ENCODE data around the gene CNGB1.

DNA sequence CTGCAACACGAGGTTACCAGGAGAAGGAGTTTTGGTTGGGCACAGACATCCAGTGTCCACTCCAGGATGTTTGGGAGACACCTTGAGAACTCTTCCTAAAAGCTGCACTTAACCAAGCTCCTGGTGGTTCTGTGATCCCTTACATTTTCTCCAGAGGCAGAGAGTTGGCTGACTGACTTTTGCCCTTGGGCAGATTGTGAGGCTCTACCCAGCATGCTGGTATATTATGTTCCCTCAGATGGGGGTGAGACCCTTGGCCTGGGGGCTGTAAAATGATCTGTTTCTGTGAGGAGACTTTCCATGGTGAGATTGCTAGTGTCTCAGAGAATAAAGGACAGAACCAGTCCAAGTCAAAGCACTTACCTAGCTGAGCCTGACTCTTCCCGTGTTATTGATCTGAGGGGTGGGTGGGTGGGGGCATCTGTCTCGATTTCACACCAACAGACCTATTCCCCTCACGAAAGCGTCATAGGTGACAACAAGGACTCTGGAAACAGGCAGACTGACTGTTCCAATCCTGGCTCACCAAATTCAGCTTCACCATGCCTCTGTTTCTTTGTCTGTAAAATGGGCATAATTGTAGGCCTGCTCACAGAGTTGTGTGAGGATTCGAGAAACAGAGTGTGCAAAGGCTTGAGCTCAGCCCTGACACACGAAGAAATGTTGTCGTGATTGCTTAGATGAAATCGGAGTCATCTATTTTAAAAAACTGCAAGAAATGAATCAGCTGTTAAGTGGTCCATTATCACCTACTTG lies 42.5 kb upstream of the CNGB1 start:
- TF ChIP-seq POLR2A (IDR thresholded peaks at IDR 0.05) = no peak
- TF ChIP-seq, protein P1, sequence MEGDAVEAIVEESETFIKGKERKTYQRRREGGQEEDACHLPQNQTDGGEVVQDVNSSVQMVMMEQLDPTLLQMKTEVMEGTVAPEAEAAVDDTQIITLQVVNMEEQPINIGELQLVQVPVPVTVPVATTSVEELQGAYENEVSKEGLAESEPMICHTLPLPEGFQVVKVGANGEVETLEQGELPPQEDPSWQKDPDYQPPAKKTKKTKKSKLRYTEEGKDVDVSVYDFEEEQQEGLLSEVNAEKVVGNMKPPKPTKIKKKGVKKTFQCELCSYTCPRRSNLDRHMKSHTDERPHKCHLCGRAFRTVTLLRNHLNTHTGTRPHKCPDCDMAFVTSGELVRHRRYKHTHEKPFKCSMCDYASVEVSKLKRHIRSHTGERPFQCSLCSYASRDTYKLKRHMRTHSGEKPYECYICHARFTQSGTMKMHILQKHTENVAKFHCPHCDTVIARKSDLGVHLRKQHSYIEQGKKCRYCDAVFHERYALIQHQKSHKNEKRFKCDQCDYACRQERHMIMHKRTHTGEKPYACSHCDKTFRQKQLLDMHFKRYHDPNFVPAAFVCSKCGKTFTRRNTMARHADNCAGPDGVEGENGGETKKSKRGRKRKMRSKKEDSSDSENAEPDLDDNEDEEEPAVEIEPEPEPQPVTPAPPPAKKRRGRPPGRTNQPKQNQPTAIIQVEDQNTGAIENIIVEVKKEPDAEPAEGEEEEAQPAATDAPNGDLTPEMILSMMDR (IDR thresholded peaks at IDR 0.05) = no peak

Measured in uterus (tissue), 2 donors.